HG02884 (cell line): ENCODE data around the gene TM4SF5.
A peak's percentile ranks its signal among the peaks of the same experiment; 100 is the strongest.

Source experiments
- ATAC-seq: cut with Tn5 transposase; IDR thresholded peaks from one replicate; pipeline ENCODE4 v1.9.1; 2021; ENCODE audit warnings: mild to moderate bottlenecking, moderate library complexity; ENCODE audit not compliant: unreplicated experiment

The TM4SF5 gene

GRCh38 chr17:4823373-4824089 lies 51.8 kb downstream of the TM4SF5 start:
- ATAC-seq: no peak

- no peak for ATAC-seq
These were observed 55.7 kb downstream of the TM4SF5 start for GRCh38 chr17:4827399-4827798.

- peak; percentile 17 for ATAC-seq
These were observed 61.1 kb downstream of the TM4SF5 start for GRCh38 chr17:4832829-4833177.
